Measurements from ENCODE around the gene LRRC8A.
"Not testable (repeated sequence)": the region's sequence is repeated elsewhere in the genome, so short reads cannot be mapped to it uniquely, and the experiment has no call there.

DNA sequence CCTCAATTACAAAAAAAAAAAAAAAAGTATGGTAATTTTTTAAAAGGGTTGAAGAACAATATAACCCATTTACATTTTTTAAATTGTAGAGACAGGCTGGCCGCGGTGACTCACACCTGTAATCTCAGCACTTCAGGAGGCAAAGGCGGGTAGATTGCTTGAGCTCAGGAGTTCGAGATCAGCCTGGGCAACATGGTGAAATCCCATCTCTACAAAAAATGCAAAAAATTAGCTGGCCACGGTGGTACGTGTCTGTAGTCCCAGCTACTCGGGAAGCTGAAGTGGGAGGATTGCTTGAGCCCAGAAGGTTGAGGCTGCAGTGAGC lies 11.0 kb upstream of the LRRC8A start:
- TF ChIP-seq, protein P1, sequence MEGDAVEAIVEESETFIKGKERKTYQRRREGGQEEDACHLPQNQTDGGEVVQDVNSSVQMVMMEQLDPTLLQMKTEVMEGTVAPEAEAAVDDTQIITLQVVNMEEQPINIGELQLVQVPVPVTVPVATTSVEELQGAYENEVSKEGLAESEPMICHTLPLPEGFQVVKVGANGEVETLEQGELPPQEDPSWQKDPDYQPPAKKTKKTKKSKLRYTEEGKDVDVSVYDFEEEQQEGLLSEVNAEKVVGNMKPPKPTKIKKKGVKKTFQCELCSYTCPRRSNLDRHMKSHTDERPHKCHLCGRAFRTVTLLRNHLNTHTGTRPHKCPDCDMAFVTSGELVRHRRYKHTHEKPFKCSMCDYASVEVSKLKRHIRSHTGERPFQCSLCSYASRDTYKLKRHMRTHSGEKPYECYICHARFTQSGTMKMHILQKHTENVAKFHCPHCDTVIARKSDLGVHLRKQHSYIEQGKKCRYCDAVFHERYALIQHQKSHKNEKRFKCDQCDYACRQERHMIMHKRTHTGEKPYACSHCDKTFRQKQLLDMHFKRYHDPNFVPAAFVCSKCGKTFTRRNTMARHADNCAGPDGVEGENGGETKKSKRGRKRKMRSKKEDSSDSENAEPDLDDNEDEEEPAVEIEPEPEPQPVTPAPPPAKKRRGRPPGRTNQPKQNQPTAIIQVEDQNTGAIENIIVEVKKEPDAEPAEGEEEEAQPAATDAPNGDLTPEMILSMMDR (IDR thresholded peaks at IDR 0.05): not testable (repeated sequence)
- TF ChIP-seq POLR2A (IDR thresholded peaks at IDR 0.05): not testable (repeated sequence)

All from right lobe of liver (tissue), 4 donors.